Stimulated activated CD4-positive, alpha-beta T cell treated with anti-CD3 and anti-CD28 coated beads, Interleukin-1b, Interleukin-23, amount 100 ng/mL, for 4 hours (primary cell): Measurements from ENCODE around the gene INVS.
"Not testable (repeated sequence)": the region's sequence is repeated elsewhere in the genome, so short reads cannot be mapped to it uniquely, and the experiment has no call there.

Experiments
- DNase-seq, 2 donors: peaks; one replicate each; pipeline ENCODE4 v3.0.0-alpha.2; 2020; ENCODE audit warnings: low read depth in 2 of 2

Gene INVS

GRCh38 chr9:100083448-100084127 lies 15.5 kb upstream of the INVS start:
- DNase-seq = no peak

DNA sequence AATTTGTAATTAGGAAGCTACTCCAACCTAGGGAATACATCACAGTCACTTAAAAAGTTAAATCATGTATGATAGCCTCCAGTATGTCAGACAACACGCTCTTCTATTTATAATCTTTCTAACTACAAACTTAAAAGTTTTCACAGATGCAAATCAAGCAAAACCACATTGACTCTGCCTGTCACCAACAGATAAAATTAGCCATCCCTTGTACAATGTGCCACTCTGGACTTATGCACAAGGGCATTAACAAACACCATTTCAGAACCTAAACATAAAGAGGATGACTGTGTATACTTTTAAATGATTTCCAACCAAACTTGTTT lies 15.0 kb upstream of the INVS start:
- DNase-seq = no peak

DNA sequence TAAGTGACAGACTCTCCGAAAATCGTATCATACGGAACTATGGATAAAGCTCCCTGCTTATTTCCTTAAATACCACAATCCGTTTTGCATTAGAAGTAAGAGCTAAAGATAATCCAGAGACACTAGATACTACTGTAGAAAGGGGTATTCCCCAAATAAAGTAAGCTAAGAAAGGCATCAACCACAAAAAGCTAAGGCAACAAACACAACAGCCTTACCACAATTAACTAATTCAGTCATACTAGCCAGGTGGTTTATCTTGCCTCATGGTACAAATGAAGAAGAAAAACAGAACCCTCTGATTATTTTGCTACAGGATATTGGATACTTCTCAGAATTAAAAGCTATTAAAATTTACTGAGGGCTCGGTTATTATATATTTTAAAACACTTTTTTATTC lies 14.3 kb upstream of the INVS start:
- DNase-seq = no peak

DNA sequence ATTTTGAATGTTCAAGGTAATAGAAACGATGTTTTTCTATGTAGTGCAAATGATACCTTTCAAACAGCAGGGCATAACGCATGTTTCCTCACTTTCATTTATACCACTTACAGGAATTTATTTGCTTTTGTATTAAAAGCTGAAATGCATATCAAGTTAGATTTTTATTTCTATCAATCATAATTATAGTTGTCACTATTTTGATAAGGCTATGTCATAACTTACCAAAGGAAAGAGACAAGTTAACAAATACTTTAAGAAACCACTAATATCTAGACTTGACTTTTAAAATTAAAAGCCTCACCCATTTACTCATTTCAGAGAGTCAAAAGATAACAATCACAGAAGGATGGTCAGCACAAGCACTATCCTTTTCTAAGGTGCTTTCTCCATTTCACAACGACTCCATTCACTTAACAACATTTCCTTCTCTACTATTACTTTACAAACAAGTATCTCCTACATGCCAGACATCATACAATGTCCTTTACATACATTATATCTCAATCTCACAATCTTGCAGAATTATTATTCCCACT lies 12.9 kb upstream of the INVS start:
- no peak for DNase-seq

DNA sequence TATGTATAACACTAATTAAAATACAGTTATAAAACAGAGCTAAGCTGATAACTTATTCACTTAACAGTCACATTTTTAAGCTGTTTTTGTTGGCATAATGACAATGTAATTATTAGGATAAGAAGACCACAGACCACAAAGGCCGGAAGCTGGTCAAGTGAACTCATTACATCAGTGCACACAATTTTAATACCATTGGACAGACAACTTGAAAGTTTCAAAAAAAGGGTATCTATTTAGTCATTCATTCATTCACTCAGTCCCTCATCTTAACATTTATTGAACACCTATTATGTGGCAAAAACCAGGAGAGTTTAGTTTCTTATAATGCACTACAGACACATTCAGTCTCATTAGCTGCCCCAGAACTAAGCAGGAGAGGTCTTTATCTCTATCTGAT lies 11.8 kb upstream of the INVS start:
- no peak for DNase-seq

DNA sequence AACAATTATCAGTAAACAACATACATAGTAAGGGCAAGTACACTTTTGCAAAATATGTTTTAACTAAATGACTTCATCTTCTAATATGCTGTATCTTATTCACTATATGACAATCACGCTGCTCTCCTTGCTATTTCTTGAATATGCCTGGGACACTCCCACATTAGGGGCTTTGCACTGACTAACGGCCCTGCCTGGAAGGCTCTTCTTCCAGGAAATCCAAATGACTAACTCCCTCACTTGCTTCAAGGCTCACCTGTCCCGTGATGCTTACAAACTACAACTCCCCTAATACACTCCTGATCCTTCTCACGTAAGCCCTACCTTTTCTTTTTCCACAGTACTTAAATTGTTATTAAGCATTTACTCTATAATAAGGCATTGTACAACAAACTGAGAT lies 10.8 kb upstream of the INVS start:
- DNase-seq = no peak

DNA sequence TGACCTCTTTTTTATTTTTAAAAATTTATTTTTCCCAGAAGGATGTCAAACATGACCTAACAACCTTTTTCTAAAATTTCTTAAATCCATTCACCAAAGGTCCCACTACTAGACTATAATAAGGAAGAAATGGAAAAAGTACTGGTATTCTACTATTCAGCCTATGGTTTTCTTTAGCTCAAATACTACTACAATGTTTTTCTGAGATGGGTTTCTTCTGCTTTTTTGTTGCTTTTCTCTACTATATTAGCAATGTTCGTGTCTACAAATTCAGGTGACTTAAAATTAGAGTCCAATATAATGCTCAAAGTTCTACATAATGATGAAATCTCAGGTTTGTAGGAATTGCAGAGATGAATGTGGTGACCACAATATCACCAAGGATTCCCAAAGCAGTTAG lies 8.2 kb upstream of the INVS start:
- no peak for DNase-seq

- DNase-seq = no peak
These were observed 7.4 kb upstream of the INVS start for GRCh38 chr9:100091650-100092049.

GRCh38 chr9:100092066-100092465 lies 7.0 kb upstream of the INVS start:
- no peak for DNase-seq

GRCh38 chr9:100094411-100094810 lies 4.6 kb upstream of the INVS start:
- DNase-seq = not testable (repeated sequence)

DNA sequence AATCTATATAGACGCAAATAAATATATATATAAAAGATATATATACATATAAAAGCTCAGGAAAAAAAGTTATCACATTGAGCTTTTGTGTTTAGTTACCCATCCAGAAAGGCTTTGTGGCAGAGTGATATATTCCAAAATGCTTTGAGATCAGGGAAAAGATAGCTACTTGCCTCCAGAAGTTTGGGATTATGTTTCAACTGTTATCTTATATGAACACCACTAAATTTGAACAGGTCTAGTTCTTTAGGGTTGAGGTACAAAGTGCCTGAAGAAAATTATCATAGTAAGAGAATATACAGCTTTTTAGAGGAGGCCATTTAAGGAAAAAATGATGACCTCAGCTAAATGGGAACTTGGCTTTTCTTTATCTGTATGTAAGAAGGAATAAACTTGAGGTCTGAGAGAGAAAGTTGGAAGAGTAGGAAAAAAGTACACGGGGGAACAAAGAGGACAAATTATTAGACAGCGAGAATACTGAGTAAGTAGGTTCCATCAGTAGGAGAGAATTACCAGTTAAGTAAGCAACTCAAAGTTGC lies 2.6 kb upstream of the INVS start:
- DNase-seq = no peak

DNA sequence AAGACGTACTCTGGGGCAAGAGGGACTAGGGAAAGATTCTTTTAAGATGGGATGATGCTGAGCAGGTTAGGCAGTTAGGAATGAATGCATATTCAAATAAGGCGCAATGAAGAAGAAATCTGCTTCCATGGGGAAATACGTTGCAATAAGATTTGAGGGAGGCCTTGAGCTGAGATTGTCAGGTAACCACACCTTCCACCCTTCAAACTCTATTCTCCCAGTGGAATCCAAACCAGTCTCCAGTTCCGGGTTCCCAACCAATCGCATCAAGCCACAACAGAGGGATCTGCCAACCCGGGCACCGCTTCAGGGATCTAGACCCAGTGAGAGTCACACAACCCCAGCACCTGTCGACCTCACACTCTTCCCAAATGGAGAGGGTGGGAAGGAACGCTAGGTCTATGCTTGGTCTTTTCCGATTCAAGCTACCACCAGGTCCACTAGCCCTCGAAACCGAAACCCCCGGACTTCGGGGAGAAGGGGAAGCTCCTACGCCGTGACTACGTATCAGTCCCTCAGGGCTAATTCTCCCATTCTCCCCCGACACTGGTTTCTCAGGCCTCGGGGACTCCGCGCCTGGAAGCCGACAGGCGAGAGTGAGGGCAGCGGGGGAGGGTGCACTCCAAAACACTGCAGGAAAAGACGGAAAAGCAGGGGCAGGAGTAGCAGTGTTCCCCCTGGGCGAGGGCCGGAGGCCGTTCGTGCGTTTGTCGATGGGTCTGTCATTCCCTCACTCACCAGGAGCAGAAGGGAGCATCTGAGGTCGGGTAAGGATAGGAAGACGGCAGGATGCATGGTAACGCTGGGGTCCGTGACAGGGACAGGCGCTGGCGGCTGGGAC lies 777 bp upstream of the INVS start:
- DNase-seq = no peak

DNA sequence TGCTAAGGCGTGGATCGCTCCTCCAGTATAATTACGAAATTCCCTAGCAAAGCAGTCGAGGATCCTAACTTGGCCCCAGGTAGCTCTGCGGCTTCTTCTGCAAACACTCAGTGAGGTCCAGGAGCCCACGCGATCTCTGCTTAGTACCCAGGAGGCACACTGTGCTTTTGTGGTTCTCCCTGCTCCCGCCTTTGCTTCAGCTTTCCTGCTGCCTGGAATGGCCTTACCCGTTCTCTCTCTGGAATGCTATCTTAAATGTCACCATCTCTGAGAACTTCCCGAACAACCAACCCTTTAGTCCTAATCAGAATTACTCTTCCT lies 639 bp downstream of the INVS start:
- DNase-seq = no peak

- DNase-seq = no peak
These were observed 1.2 kb downstream of the INVS start for GRCh38 chr9:100100146-100100667.

DNA sequence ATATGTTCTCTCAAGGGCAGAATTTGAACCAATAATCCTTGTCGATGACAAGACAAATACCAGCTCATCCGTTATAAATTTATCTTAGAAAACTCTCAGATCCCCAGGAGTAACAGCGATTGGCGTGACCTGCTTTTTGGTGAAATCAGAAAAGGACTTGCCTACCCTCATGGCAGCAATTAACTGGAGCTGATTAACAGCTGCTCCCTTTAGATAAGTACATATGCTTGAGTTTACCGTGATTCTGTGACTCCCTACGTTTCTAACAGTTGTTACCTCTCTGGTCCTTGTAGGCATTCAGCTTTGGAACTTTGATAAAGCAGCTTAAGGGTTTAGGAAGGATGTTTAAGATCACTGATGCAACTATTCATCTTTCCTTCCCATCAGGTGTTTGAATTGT lies 2.6 kb downstream of the INVS start:
- DNase-seq = no peak

GRCh38 chr9:100104314-100104713 lies 5.3 kb downstream of the INVS start:
- DNase-seq = no peak

DNA sequence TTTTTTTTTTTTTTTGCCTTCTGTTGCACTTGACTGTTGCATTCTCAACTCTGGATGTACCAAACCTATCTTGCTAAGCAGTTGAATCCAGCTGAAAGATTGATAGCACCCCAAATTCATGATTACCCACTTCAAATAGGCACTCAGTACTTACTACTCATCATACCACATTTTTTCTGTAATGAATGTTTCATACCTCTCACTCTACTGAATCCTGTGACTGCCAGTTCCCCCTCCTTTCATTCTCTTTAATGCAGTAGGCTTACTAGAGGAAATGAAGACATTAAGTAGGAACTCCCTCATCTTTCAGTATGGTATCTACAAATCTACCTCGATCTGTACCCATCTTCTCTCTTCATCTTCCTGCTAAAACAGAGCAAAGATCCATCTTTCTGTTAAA lies 6.8 kb downstream of the INVS start:
- no peak for DNase-seq

- no peak for DNase-seq
These were observed 7.6 kb downstream of the INVS start for GRCh38 chr9:100106616-100107015.

GRCh38 chr9:100108559-100108958 lies 9.5 kb downstream of the INVS start:
- DNase-seq = no peak

GRCh38 chr9:100111235-100111634 lies 12.2 kb downstream of the INVS start:
- no peak for DNase-seq

GRCh38 chr9:100112677-100113336 lies 13.8 kb downstream of the INVS start:
- no peak for DNase-seq

GRCh38 chr9:100117316-100117715 lies 18.3 kb downstream of the INVS start:
- no peak for DNase-seq
